HEK293T (cell line): Measurements from ENCODE around the gene TYK2.

Experiments used
- CTCF ChIA-PET: fragments of 350-600 bp; formaldehyde crosslinking; extraction: SDS; loops from one replicate; lab custom pipeline; 2021; ENCODE audit warnings: antibody characterized with exemption, inconsistent platforms; lab: Yijun Ruan, JAX
- POLR2A ChIA-PET: fragments of 350-600 bp; formaldehyde crosslinking; extraction: SDS; loops from one replicate; lab custom pipeline; 2020; ENCODE audit warnings: antibody characterized with exemption, inconsistent platforms; lab: Yijun Ruan, JAX
- DNase-seq: peaks from one replicate; pipeline ENCODE4 v3.0.0; 2012; ENCODE audit warnings: mixed read lengths; ENCODE audit errors: extremely low spot score
- ARNT ChIP-seq: fragments of 450-650 bp; IDR thresholded peaks from 2 replicates; pipeline ENCODE4 v1.6.1; 2017; ENCODE audit warnings: mild to moderate bottlenecking
- BHLHE40 ChIP-seq: fragments of 450-650 bp; IDR thresholded peaks from 2 replicates; pipeline ENCODE4 v1.6.1; 2016; ENCODE audit warnings: mild to moderate bottlenecking, moderate library complexity, borderline replicate concordance
- CTBP1 ChIP-seq: fragments of 450-650 bp; IDR thresholded peaks from 2 replicates; pipeline ENCODE4 v1.6.1; 2016; ENCODE audit warnings: borderline replicate concordance
- ELF4 ChIP-seq: fragments of 450-650 bp; IDR thresholded peaks from 2 replicates; pipeline ENCODE4 v1.6.1; 2017; ENCODE audit warnings: antibody characterized with exemption
- FOXA1 ChIP-seq: fragments of 450-650 bp; IDR thresholded peaks from 2 replicates; pipeline ENCODE4 v1.6.1; 2016; ENCODE audit warnings: mild to moderate bottlenecking
- FOXK2 ChIP-seq: fragments of 450-650 bp; IDR thresholded peaks from 2 replicates; pipeline ENCODE4 v1.6.1; 2016; ENCODE audit warnings: mild to moderate bottlenecking
- FOXM1 ChIP-seq: fragments of 450-650 bp; IDR thresholded peaks from 2 replicates; pipeline ENCODE4 v1.6.1; 2017; ENCODE audit warnings: mild to moderate bottlenecking, borderline replicate concordance
- HDGF ChIP-seq: fragments of 450-650 bp; IDR thresholded peaks from 2 replicates; pipeline ENCODE4 v1.6.1; 2017; ENCODE audit warnings: antibody characterized with exemption, borderline replicate concordance
- L3MBTL2 ChIP-seq: fragments of 450-650 bp; conservative IDR thresholded peaks from 2 replicates; pipeline ENCODE4 v1.6.1; 2016; ENCODE audit warnings: mild to moderate bottlenecking
- LEF1 ChIP-seq: fragments of 450-650 bp; IDR thresholded peaks from 2 replicates; pipeline ENCODE4 v1.6.1; 2017; ENCODE audit warnings: mild to moderate bottlenecking, borderline replicate concordance
- NFRKB ChIP-seq: fragments of 450-650 bp; IDR thresholded peaks from 2 replicates; pipeline ENCODE4 v1.6.1; 2016; ENCODE audit warnings: mild to moderate bottlenecking, moderate library complexity
- PKNOX1 ChIP-seq: fragments of 450-650 bp; IDR thresholded peaks from 2 replicates; pipeline ENCODE4 v1.6.1; 2016
- SP1 ChIP-seq: fragments of 450-650 bp; IDR thresholded peaks from 2 replicates; pipeline ENCODE4 v1.6.1; 2017
- SUZ12 ChIP-seq: fragments of 450-650 bp; IDR thresholded peaks from 2 replicates; pipeline ENCODE4 v1.6.1; 2016; ENCODE audit warnings: mild to moderate bottlenecking
- TARDBP ChIP-seq: fragments of 450-650 bp; IDR thresholded peaks from 2 replicates; pipeline ENCODE4 v1.6.1; 2016
- ZNF384 ChIP-seq: fragments of 450-650 bp; IDR thresholded peaks from 2 replicates; pipeline ENCODE4 v1.6.1; 2016

TYK2 gene

DNA sequence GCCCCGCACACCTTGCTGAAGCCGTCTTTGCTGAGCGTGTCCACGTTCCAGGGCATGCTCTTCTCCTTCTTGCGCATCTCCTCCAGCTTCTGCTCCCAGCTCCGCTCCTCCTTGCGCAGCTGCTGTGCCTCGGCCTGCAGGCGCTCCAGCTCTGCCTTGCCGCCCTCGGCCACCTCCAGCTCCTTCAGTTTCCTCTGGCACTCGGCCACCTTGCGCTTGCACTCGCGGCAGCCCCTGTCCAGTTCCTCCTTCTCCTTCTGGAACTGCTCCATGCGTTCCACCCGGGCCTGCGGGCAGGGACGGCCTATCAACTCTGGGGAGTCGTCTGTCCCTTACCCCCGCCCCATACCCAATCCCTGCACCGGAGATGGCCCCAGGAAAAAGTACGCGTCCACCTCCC, 15.5 kb upstream of the TYK2 start:
- ChIA-PET POLR2A (no interaction called here), CTCF (no interaction called here)
- DNase-seq = no peak
- TF ChIP-seq TARDBP = no peak
- no peak for TF ChIP-seq PKNOX1
- TF ChIP-seq FOXA1 = no peak
- no peak for TF ChIP-seq SP1
- no peak for TF ChIP-seq ZNF384
- no peak for TF ChIP-seq CTBP1
- no peak for TF ChIP-seq ARNT
- TF ChIP-seq ELF4 = no peak
- no peak for TF ChIP-seq SUZ12
- TF ChIP-seq NFRKB = no peak
- no peak for TF ChIP-seq L3MBTL2
- TF ChIP-seq HDGF = no peak
- TF ChIP-seq FOXK2 = no peak
- TF ChIP-seq BHLHE40 = no peak
- TF ChIP-seq LEF1 = no peak
- TF ChIP-seq FOXM1 = no peak

GRCh38 chr19:10395436-10395835, 15.1 kb upstream of the TYK2 start:
- DNase-seq = no peak
- TF ChIP-seq CTBP1 (no peak), LEF1 (no peak), L3MBTL2 (no peak), NFRKB (no peak), FOXA1 (no peak), SUZ12 (no peak), FOXK2 (no peak), PKNOX1 (no peak), ARNT (no peak), FOXM1 (no peak), ELF4 (no peak), ZNF384 (no peak)
- POLR2A ChIA-PET = no interaction called here
- CTCF ChIA-PET = no interaction called here

- CTCF ChIA-PET = no interaction called here
- POLR2A ChIA-PET = no interaction called here
- DNase-seq = no peak
- TF ChIP-seq FOXM1 (no peak), ZNF384 (no peak), SUZ12 (no peak), FOXK2 (no peak), SP1 (no peak), PKNOX1 (no peak), ARNT (no peak), L3MBTL2 (no peak), HDGF (no peak), CTBP1 (no peak), FOXA1 (no peak), LEF1 (no peak), NFRKB (no peak), BHLHE40 (no peak), TARDBP (no peak)
These were observed 14.6 kb upstream of the TYK2 start for GRCh38 chr19:10395003-10395402.

DNA sequence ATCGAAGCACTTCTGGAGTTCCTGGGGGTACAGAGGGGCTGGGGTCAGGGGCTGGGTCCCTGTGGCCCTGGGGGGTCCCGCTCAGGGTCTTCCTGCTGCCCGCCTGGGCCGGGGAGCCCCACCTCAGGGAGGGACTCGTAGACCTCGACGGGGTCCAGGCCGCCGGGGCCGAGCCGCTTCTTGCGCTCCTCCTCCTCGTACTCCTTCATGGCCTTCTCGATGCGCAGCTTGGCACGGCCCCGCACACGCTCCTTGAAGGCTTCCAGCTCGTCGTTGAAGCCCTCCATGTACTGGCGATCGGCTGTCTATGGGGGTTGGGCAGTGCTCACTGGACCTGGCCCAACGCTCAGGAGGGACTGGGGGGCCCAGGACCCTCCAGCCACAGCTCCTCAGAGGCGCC, 12.8 kb upstream of the TYK2 start:
- POLR2A ChIA-PET = interaction anchor here (1.0 kb wide), 1 partner anchor 124 kb away, joined by 3 read pairs; no protein-coding TSS in a partner anchor
- CTCF ChIA-PET = interaction anchor here (0.5 to 1.0 kb wide), 3 partner anchors 25 to 1247 kb away, joined by 3 to 6 read pairs (median 4); no protein-coding TSS in a partner anchor
- DNase-seq = no peak
- TF ChIP-seq L3MBTL2 (no peak), SUZ12 (no peak), ZNF384 (no peak), ELF4 (no peak), TARDBP (no peak), HDGF (no peak), NFRKB (no peak), BHLHE40 (no peak), ARNT (no peak), FOXA1 (no peak), LEF1 (no peak), CTBP1 (no peak)

DNA sequence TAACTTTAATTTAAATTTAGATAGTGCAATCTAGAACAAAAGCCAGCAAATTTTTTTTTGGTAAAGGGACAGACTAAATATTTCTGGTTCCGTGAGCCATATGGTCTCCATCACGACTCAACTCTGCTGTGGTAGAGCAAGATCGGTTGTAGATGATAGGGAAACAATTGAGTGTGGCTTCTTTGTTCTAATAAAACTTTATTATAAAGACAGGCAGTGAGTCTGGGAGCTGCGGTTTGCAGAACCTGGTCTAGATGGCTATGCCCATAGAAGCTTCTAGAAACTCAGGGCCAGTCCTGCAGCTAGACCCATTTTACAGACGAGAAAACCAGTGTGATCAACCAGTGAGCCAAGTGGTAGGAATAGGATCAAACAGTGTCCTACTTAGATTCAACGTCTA, 11.7 kb upstream of the TYK2 start:
- no peak for DNase-seq
- CTCF ChIA-PET = interaction anchor here (0.6 to 1.3 kb wide), 4 partner anchors 26 to 176 kb away, joined by 3 to 6 read pairs (median 4); partner anchors contain the start of gene ICAM1
- POLR2A ChIA-PET = interaction anchor here (1.0 to 1.2 kb wide), 2 partner anchors 12 to 123 kb away, joined by 3 read pairs; partner anchors contain the start of gene TYK2
- TF ChIP-seq SUZ12 (no peak), LEF1 (no peak), TARDBP (no peak), ZNF384 (no peak), ARNT (no peak), ELF4 (no peak)

GRCh38 chr19:10390652-10391286, 10.4 kb upstream of the TYK2 start:
- peak; percentile 76 for DNase-seq
- TF ChIP-seq FOXM1 (no peak), LEF1 (no peak), HDGF (no peak), FOXK2 (no peak), PKNOX1 (no peak), TARDBP (no peak), ZNF384 (peak; percentile 60; the same call in 1 of the 2 replicates)
- ChIA-PET POLR2A (interaction anchor here (0.6 to 1.1 kb wide), 2 partner anchors 121 to 128 kb away, joined by 3 read pairs; no protein-coding TSS in a partner anchor), CTCF (interaction anchor here (0.5 to 1.3 kb wide), 9 partner anchors 8 to 467 kb away, joined by 3 to 11 read pairs (median 4); partner anchors contain the start of gene TYK2)
